Activated CD8-positive, alpha-beta T cell treated with anti-CD3 and anti-CD28 coated beads for 36 hours (primary cell): ENCODE data around the gene PALLD. TPM values are rescaled to one million over a fixed set of nuclear protein-coding genes. Genes with fewer than 3 reads are reported as not detected.

ENCODE experiments used
- ATAC-seq: fragments of 200-7000 bp; cut with Tn5 transposase; one replicate; pipeline ENCODE4 v1.10.0; 2021; ENCODE audit warnings: mild to moderate bottlenecking, moderate library complexity
- CTCF ChIA-PET: fragments of 350-600 bp; sonication (Branson Sonifier 250); formaldehyde crosslinking; loops from one replicate; lab custom pipeline; 2021; ENCODE audit warnings: antibody characterized with exemption; lab: Charles Lee
- POLR2A ChIA-PET: fragments of 350-600 bp; sonication (Branson Sonifier 250); formaldehyde crosslinking; loops from one replicate; lab custom pipeline; 2021; ENCODE audit warnings: antibody characterized with exemption; lab: Charles Lee
- DNase-seq: peaks from one replicate; pipeline ENCODE4 v3.0.0-alpha.2; 2020
- H3K27ac Mint-ChIP-seq: one replicate; pipeline ENCODE4 v1.8.0; 2021; ENCODE audit warnings: mild to moderate bottlenecking, mixed read lengths
- H3K27me3 Mint-ChIP-seq: one replicate; pipeline ENCODE4 v1.8.0; 2021; ENCODE audit warnings: mixed read lengths
- H3K36me3 Mint-ChIP-seq: one replicate; pipeline ENCODE4 v1.8.0; 2021; ENCODE audit warnings: low read depth, mixed read lengths
- H3K4me1 Mint-ChIP-seq: one replicate; pipeline ENCODE4 v1.8.0; 2021; ENCODE audit warnings: low read depth, mixed read lengths
- H3K4me3 Mint-ChIP-seq: one replicate; pipeline ENCODE4 v1.8.0; 2021; ENCODE audit warnings: mild to moderate bottlenecking, moderate library complexity, mixed read lengths
- H3K9me3 Mint-ChIP-seq: one replicate; pipeline ENCODE4 v1.8.0; 2021; ENCODE audit warnings: mixed read lengths
- intact Hi-C: fragments of 100-400 bp; cut with micrococcal nuclease; formaldehyde crosslinking; loops from one replicate; pipeline ENCODE4 v1.10.0; 2022
- total RNA-seq, 2 experiments: library from RNA; stranded (reverse); gene quantifications; one replicate each; pipeline ENCODE4 v1.2.3, GENCODE V29; 2021
- TF ChIP-seq, protein P1 (sequence below): fragments of 200-600 bp; IDR thresholded peaks from one replicate; pipeline ENCODE4 v1.8.0; 2022; ENCODE audit warnings: antibody characterized with exemption, mild to moderate bottlenecking

PALLD gene
- total RNA-seq, 2 experiments from 2014 or later, result 0.41 to 0.60 TPM

DNA sequence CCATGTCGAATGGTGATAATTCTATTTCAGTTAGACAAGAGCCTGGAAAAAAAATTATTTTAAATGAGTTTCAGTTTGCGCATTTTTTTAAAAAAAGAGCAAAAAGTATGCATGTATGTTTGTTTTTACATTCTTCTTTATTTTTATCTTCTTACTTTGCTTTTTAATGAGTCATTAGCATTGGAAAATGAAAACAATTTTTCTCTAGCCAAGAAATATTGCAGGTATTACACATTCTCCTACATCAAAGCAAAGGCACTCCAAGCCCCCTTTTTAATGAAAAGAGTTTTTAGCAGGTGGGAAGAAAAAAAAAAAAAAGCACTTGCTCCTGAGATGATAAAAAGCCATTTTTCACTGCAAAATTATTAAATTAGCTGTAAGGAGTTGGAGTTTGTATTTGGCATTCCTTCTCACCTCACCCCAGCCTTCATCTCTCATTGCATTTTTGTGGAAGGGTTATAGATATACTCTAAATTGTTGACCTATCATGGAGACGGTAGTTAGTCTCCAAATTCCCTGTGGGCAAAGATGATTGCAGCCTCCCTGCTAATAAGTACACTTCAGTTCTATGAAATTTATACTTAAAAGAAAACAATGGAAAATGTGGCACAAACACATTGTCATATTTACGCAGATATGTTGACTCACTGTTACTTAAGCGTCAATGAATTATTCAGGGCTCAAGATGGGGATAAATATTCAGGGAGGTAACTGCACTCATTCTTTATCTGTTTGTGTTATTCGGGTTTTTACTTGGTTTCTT is 43.8 kb downstream of the PALLD start:
- Mint-ChIP-seq H3K4me3 (no peak overlapping the region), H3K36me3 (no peaks in the 10 kb centered on the region), H3K27me3 (peaks cover 4% of the 10 kb centered on the region), H3K4me1 (no peaks in the 10 kb centered on the region), H3K9me3 (no peaks in the 10 kb centered on the region), H3K27ac (no peak overlapping the region)
- no peak for DNase-seq
- intact Hi-C loops, result no loop called here
- TF ChIP-seq, protein P1, sequence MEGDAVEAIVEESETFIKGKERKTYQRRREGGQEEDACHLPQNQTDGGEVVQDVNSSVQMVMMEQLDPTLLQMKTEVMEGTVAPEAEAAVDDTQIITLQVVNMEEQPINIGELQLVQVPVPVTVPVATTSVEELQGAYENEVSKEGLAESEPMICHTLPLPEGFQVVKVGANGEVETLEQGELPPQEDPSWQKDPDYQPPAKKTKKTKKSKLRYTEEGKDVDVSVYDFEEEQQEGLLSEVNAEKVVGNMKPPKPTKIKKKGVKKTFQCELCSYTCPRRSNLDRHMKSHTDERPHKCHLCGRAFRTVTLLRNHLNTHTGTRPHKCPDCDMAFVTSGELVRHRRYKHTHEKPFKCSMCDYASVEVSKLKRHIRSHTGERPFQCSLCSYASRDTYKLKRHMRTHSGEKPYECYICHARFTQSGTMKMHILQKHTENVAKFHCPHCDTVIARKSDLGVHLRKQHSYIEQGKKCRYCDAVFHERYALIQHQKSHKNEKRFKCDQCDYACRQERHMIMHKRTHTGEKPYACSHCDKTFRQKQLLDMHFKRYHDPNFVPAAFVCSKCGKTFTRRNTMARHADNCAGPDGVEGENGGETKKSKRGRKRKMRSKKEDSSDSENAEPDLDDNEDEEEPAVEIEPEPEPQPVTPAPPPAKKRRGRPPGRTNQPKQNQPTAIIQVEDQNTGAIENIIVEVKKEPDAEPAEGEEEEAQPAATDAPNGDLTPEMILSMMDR, result no peak
- ATAC-seq, result no peak
- CTCF ChIA-PET, result interaction anchor here (1.0 kb wide), 1 partner anchor 384 kb away, joined by 3 read pairs; no protein-coding TSS in a partner anchor
- POLR2A ChIA-PET, result interaction anchor here (0.7 kb wide), 1 partner anchor 208 kb away, joined by 5 read pairs; no protein-coding TSS in a partner anchor

GRCh38 chr4:168541266-168541953 is 44.6 kb downstream of the PALLD start:
- H3K27me3 Mint-ChIP-seq, result peaks cover 3% of the 10 kb centered on the region
- H3K27ac Mint-ChIP-seq, result no peak overlapping the region
- CTCF ChIA-PET, result no interaction called here
- DNase-seq (no peak), ATAC-seq (no peak)
- H3K9me3 Mint-ChIP-seq, result no peaks in the 10 kb centered on the region
- H3K36me3 Mint-ChIP-seq, result no peaks in the 10 kb centered on the region
- TF ChIP-seq, protein P1, result no peak
- intact Hi-C loops, result no loop called here
- POLR2A ChIA-PET, result interaction anchor here (0.7 kb wide), 1 partner anchor 207 kb away, joined by 5 read pairs; no protein-coding TSS in a partner anchor
- no peaks in the 10 kb centered on the region for H3K4me1 Mint-ChIP-seq
- no peak overlapping the region for H3K4me3 Mint-ChIP-seq

DNA sequence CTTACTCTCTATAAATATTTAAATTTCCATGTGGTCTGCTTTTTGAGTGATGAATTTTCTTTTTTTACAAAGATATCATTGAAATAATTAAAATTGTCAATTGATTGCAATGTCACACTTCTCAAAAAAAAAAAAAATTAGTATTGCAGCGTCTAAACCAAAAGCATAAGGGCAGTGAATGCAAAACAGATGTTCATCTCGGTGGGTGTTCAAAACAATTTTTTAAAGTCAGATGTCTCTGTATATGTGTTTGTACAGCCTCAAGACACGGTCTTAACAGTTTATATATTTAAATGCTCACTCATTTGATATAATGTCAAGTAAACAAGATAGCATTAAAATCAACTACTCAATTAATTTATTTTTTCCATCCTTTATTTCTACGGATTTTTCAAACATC is 52.3 kb downstream of the PALLD start:
- no peaks in the 10 kb centered on the region for H3K27me3 Mint-ChIP-seq
- intact Hi-C loops, result no loop called here
- no peaks in the 10 kb centered on the region for H3K36me3 Mint-ChIP-seq
- DNase-seq (no peak), ATAC-seq (no peak)
- ChIA-PET POLR2A (no interaction called here), CTCF (no interaction called here)
- H3K9me3 Mint-ChIP-seq, result no peaks in the 10 kb centered on the region
- H3K27ac Mint-ChIP-seq, result no peak overlapping the region
- TF ChIP-seq, protein P1, result no peak
- H3K4me1 Mint-ChIP-seq, result no peaks in the 10 kb centered on the region
- no peak overlapping the region for H3K4me3 Mint-ChIP-seq

DNA sequence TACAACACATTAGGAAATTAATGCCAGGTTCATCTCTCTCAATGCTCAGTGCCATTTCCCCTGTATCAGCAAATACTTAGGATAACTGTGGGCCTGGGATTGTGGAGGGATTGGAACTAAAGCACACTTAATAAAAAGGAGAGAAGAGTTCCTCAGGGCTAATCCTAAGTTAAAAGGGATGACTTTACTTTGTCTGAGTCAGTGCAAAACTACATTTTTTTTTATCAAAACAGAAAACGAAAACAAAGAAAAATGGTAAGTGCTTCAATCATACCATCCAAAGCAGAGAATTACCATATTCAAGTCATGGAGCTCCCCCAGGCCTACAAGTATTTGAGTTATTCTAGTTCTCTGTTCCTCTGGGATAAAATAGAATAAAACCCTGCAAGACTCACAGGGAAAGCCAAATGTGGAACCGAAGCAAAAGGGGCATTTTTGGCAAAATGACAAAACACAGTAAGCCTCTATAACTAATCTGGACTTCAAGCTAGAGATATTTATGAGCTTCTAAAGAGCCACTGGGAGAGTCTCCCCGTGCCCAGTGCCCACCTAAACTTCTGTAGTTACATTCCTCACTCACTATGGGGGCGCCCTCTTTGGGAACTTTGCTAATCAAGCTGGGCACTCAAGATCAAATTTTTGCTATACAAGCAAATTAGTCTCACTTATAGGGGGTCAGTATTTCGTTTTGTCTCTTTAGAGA is 53.4 kb downstream of the PALLD start:
- no peaks in the 10 kb centered on the region for H3K9me3 Mint-ChIP-seq
- TF ChIP-seq, protein P1, result no peak
- intact Hi-C loops, result no loop called here
- no peak overlapping the region for H3K4me3 Mint-ChIP-seq
- no peaks in the 10 kb centered on the region for H3K4me1 Mint-ChIP-seq
- no peaks in the 10 kb centered on the region for H3K36me3 Mint-ChIP-seq
- ATAC-seq (no peak), DNase-seq (no peak)
- H3K27me3 Mint-ChIP-seq, result no peaks in the 10 kb centered on the region
- ChIA-PET POLR2A (no interaction called here), CTCF (no interaction called here)
- no peak overlapping the region for H3K27ac Mint-ChIP-seq
